ENCODE results near the gene CGB1. TPM values are rescaled to one million over a fixed set of nuclear protein-coding genes. Genes with fewer than 3 reads are reported as not detected.
A peak's percentile ranks its signal among the peaks of the same experiment; 100 is the strongest.
"Not testable (repeated sequence)": the region's sequence is repeated elsewhere in the genome, so short reads cannot be mapped to it uniquely, and the experiment has no call there.

CGB1 gene
- total RNA-seq, 4 donors from 2014 or later, result not detected

- Histone ChIP-seq H3K36me3 (peaks cover 0 to 3% of the 10 kb centered on the region in 2 donors), H3K27ac (peak overlapping the region; percentile 70 to 89 (median 79)), H3K4me1 (peaks cover 11 to 25% of the 10 kb centered on the region in 2 donors), H3K27me3 (no peaks in the 10 kb centered on the region), H3K4me3 (replicated peaks in 1 of 3) (peak overlapping the region in 1 of 3 donors; percentile 18), H3K9me3 (no peaks in the 10 kb centered on the region)
- 51 to 56% methylated on average over 26 of the region's 26 CpGs for WGBS, 2 donors
- TF ChIP-seq POLR2A (IDR thresholded peaks at IDR 0.05) (no peak), CTCF (IDR thresholded peaks at IDR 0.05) (no peak)
- intact Hi-C loops (cut with DNase I), result no loop called here
- peak; percentile 42 to 43 for DNase-seq
These were observed 47.7 kb upstream of the CGB1 start for GRCh38 chr19:49084206-49085019.

DNA sequence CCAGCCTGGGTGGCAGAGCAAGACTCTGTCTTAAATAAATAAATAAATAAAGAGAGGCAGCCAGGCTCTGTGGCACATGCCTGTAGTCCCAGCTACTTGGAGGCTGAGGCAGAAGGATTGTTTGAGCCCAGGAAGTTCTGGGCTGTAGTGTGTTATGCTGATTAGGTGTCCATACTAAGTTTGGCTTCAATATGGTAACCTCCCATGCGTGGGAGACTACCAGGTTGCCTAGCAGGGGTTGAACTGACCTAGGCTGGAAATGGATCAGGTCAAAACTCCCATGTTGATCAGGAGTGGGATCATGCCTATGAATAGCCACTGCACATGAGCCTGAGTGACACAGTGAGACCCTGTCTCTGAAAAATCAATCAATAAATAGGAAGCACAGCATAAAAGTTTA lies 44.6 kb upstream of the CGB1 start:
- intact Hi-C loops (cut with DNase I), result no loop called here
- Histone ChIP-seq H3K36me3 (no peaks in the 10 kb centered on the region), H3K4me1 (peaks cover 0 to 8% of the 10 kb centered on the region in 2 donors), H3K4me3 (replicated peaks in 1 of 3) (no peak overlapping the region), H3K9me3 (no peaks in the 10 kb centered on the region), H3K27me3 (no peaks in the 10 kb centered on the region), H3K27ac (no peak overlapping the region)
- DNase-seq, result no peak
- WGBS, 2 donors, result 100% methylated on average over 1 of the region's 1 CpG
- TF ChIP-seq CTCF (IDR thresholded peaks at IDR 0.05), result no peak
- TF ChIP-seq POLR2A (IDR thresholded peaks at IDR 0.05), result no peak

DNA sequence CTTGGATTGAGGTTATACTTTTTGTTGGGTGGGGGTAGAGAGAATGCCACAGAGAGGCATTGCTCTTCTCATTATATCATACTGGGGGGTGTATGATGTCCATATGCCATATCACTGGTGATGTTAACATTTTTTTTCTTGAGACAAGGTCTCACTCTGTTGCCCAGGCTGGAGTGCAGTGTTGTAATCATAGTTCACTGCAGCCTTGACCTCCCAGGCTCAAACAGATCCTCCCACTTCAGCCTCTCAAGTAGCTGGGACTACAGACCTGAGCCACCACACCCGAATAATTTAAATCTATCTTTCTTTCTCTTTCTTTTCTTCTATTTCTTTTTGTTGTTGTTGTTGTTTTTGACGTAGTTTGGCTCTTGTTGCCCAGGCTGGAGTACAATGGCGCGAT lies 43.7 kb upstream of the CGB1 start:
- Histone ChIP-seq H3K27me3 (no peaks in the 10 kb centered on the region), H3K4me3 (replicated peaks in 1 of 3) (no peak overlapping the region), H3K9me3 (no peaks in the 10 kb centered on the region), H3K4me1 (peaks cover 0 to 5% of the 10 kb centered on the region in 2 donors), H3K36me3 (no peaks in the 10 kb centered on the region), H3K27ac (no peak overlapping the region)
- no peak for DNase-seq
- TF ChIP-seq POLR2A (IDR thresholded peaks at IDR 0.05) (no peak), CTCF (IDR thresholded peaks at IDR 0.05) (no peak)
- intact Hi-C loops (cut with DNase I), result no loop called here
- WGBS, 2 donors, result 67 to 85% methylated on average over 4 of the region's 4 CpGs

DNA sequence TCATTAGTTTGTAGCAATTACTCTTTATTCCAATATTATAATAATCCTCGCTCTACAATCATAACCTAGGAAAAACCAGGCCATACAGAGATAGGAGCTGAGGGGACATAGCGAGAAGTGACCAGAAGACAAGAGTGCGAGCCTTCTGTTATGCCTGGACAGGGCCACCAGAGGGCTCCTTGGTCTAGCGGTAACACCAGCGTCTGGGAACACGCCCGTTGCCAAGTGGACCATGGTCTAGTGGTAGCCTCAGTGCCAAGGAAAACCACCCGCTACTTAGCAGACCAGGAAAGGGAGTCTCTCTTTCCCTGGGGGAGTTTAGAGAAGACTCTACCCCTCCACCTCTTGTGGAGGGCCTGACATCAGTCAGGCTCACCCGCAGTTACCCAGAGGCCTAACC lies 38.2 kb upstream of the CGB1 start:
- peak; percentile 93 for DNase-seq
- 6 to 10% methylated on average over 5 to 9 of the region's 9 CpGs for WGBS, 2 donors
- H3K4me3 ChIP-seq (replicated peaks in 1 of 3); intact Hi-C loops (cut with DNase I); H3K9me3 ChIP-seq; H3K36me3 ChIP-seq; H3K27ac ChIP-seq: not testable (repeated sequence)
- peaks cover 11% of the 10 kb centered on the region for H3K27me3 ChIP-seq
- TF ChIP-seq CTCF (IDR thresholded peaks at IDR 0.05), result peak; percentile 46 to 92 (median 83)
- H3K4me1 ChIP-seq, result peaks cover 4 to 11% of the 10 kb centered on the region in 2 donors

Data from thyroid gland (tissue), 4 donors.